MCF 10A (cell line): ENCODE results near the gene STC2. TPM values are rescaled to one million over a fixed set of nuclear protein-coding genes. Genes with fewer than 3 reads are reported as not detected.
A peak's percentile ranks its signal among the peaks of the same experiment; 100 is the strongest.
"Not testable (repeated sequence)": the region's sequence is repeated elsewhere in the genome, so short reads cannot be mapped to it uniquely, and the experiment has no call there.

Experiments
- Bru-seq: library from RNA; stranded (reverse); fragments of 400-500 nt; gene quantifications from one replicate; lab custom pipeline; 2021; lab: Mats Ljungman, UMichigan
- BruChase-seq, 2 experiments: library from RNA; stranded (reverse); fragments of 400-500 nt; gene quantifications; one replicate each; lab custom pipeline; 2021; lab: Mats Ljungman, UMichigan
- BruUV-seq: library from RNA; stranded (reverse); fragments of 400-500 nt; replicated peaks from 2 replicates; lab custom pipeline; 2021; lab: Mats Ljungman, UMichigan
- CTCF ChIA-PET: fragments of 300-600 bp; sonication (Branson Sonifier 250); formaldehyde crosslinking; extraction: SDS; loops from one replicate; lab custom pipeline; 2021; ENCODE audit warnings: antibody characterized with exemption, inconsistent platforms; lab: Yijun Ruan, JAX
- POLR2A ChIA-PET: fragments of 300-600, 350-650 bp; sonication (Branson Sonifier 250); formaldehyde crosslinking; extraction: SDS; loops from one replicate; lab custom pipeline; 2020; ENCODE audit warnings: antibody characterized with exemption, inconsistent platforms; lab: Yijun Ruan, JAX
- DNase-seq: peaks from one replicate; pipeline ENCODE4 v3.0.0-alpha.2; 2018; ENCODE audit not compliant: unreplicated experiment
- H3K27ac Mint-ChIP-seq: one replicate; pipeline ENCODE4 v1.8.0; 2022; ENCODE audit warnings: mild to moderate bottlenecking, low read depth, mixed read lengths; ENCODE audit not compliant: unreplicated experiment
- H3K27me3 Mint-ChIP-seq: one replicate; pipeline ENCODE4 v1.8.0; 2022; ENCODE audit warnings: mixed read lengths; ENCODE audit not compliant: insufficient read depth, unreplicated experiment
- H3K36me3 Mint-ChIP-seq: one replicate; pipeline ENCODE4 v1.8.0; 2022; ENCODE audit warnings: mild to moderate bottlenecking, moderate library complexity, mixed read lengths; ENCODE audit not compliant: insufficient read depth, unreplicated experiment
- H3K4me1 Mint-ChIP-seq: one replicate; pipeline ENCODE4 v1.8.0; 2022; ENCODE audit warnings: mixed read lengths; ENCODE audit not compliant: insufficient read depth, unreplicated experiment
- H3K4me3 Mint-ChIP-seq: one replicate; pipeline ENCODE4 v1.8.0; 2022; ENCODE audit warnings: mild to moderate bottlenecking, moderate library complexity, mixed read lengths; ENCODE audit not compliant: unreplicated experiment
- H3K9me3 Mint-ChIP-seq: one replicate; pipeline ENCODE4 v1.8.0; 2022; ENCODE audit warnings: mixed read lengths; ENCODE audit not compliant: unreplicated experiment
- intact Hi-C: fragments of 100-400 bp; cut with micrococcal nuclease; formaldehyde crosslinking; loops from 2 replicates; pipeline ENCODE4 v1.14.1; 2022
- long read RNA-seq: library from polyadenylated mRNA; stranded (forward); transcript quantifications from one replicate; pipeline ENCODE4 v2.0.0, GENCODE V29; 2022
- total RNA-seq: library from RNA; stranded (reverse); gene quantifications from 2 replicates; pipeline ENCODE4 v1.2.3, GENCODE V29; 2022
- TF ChIP-seq, protein P1 (sequence below): fragments of 200-600 bp; IDR thresholded peaks from one replicate; pipeline ENCODE4 v1.8.0; 2022; ENCODE audit warnings: antibody characterized with exemption, mild to moderate bottlenecking; ENCODE audit not compliant: unreplicated experiment

Gene STC2, protein sequence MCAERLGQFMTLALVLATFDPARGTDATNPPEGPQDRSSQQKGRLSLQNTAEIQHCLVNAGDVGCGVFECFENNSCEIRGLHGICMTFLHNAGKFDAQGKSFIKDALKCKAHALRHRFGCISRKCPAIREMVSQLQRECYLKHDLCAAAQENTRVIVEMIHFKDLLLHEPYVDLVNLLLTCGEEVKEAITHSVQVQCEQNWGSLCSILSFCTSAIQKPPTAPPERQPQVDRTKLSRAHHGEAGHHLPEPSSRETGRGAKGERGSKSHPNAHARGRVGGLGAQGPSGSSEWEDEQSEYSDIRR
- 316 and 414 TPM in 2 replicates for total RNA-seq
- percentile 99 among the genes with signal in this experiment for Bru-seq, nascent RNA
- percentile 97 among the genes with signal in this experiment for BruChase-seq, experiment 1, labeled RNA remaining after a 6-hour chase
- BruChase-seq, experiment 2, labeled RNA remaining after a 2-hour chase: percentile 100 among the genes with signal in this experiment
- long read RNA-seq, full-length matches to known transcripts: 753 of 908 reads
- long read RNA-seq, partial matches to known transcripts: 11 of 908 reads
- long read RNA-seq, other reads (novel, unspliced or antisense): 144 of 908 reads

DNA sequence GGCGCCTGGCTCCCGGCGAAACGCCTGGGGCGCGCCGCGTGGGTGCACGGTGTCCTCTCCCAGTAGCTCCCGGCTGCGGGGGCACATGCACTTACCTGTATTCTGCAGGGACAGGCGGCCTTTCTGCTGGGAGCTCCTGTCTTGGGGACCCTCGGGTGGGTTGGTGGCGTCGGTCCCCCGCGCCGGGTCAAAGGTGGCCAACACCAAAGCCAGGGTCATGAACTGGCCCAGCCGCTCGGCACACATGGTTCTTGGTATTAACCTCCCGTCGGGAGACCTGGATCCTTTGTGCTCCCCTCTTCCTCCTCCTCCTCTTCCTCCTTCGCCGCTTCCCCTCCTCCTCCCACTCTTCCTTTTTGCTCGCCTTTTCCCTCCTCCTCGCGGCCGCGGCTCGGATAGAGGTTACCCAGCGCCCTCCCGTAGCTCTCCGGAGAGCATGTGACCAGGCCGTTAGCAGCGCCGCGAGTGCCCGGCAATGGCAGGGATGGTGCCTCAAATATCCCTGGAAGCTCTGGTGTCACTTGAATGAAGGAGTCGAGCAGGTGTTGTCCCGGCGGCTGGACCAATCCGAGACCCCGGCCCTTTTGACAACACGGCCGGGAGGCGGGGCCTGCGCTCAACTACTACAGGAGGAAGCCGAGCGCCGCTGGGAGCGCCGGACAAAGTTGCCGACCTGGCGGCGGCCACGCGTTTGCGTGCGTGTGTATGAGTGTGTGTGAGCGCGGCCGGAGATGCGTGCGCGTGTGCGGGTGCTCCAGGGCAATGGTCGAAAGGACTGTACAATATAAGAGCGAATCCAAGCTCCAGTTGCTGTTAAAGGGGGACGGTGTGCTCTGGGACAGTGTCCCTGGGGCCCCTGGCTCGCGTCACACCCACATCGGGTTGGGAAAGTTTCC, at the start of gene STC2:
Gene STC2 (minus strand): TSS at position 467 of the 896 bp plus-strand sequence. CDS start 221 bp downstream, at position 246.
- intact Hi-C loops: loop anchor here (1.0 to 10.0 kb wide), 7 partner anchors 34 to 437 kb away; partner anchors contain the start of genes BOD1 and CREBRF
- Mint-ChIP-seq H3K27ac (peak within 1 kb of the TSS; percentile 83), H3K4me1 (peaks cover 56% of the 10 kb centered on the region), H3K27me3 (no peaks in the 10 kb centered on the region), H3K9me3 (no peaks in the 10 kb centered on the region), H3K4me3 (peak within 1 kb of the TSS; percentile 94), H3K36me3 (peaks cover 35% of the 10 kb centered on the region)
- DNase-seq: peak; percentile 99
- ChIA-PET POLR2A (interaction anchor here (0.6 to 8.7 kb wide), 41 partner anchors 9 to 915 kb away, joined by 3 to 164 read pairs (median 4); partner anchors contain the start of genes ATP6V0E1, BNIP1 and BOD1), CTCF (interaction anchor here (0.6 to 10.0 kb wide), 20 partner anchors 8 to 621 kb away, joined by 3 to 251 read pairs (median 3); partner anchors contain the start of gene ATP6V0E1)
- TF ChIP-seq, protein P1, sequence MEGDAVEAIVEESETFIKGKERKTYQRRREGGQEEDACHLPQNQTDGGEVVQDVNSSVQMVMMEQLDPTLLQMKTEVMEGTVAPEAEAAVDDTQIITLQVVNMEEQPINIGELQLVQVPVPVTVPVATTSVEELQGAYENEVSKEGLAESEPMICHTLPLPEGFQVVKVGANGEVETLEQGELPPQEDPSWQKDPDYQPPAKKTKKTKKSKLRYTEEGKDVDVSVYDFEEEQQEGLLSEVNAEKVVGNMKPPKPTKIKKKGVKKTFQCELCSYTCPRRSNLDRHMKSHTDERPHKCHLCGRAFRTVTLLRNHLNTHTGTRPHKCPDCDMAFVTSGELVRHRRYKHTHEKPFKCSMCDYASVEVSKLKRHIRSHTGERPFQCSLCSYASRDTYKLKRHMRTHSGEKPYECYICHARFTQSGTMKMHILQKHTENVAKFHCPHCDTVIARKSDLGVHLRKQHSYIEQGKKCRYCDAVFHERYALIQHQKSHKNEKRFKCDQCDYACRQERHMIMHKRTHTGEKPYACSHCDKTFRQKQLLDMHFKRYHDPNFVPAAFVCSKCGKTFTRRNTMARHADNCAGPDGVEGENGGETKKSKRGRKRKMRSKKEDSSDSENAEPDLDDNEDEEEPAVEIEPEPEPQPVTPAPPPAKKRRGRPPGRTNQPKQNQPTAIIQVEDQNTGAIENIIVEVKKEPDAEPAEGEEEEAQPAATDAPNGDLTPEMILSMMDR: no peak
- BruUV-seq: TSS peak; percentile 38

DNA sequence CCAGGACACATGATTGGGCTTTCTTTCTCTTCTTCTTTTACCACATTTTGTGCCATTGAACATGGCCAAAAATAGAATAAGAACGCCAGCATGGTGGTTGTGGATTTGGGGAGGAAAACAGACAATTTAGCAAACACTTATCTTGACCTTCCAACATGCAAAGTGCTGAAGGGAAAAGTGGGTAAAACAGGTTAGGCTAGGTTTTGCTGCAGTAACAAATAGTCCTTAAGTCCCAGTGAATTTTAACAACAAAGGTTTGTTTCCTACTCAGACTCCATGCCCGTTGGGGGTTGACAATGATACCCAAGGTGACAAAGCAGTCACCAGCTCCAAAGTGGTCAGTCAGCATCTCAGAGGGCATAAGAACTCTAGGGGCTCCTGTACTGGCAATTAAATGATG, 43.2 kb upstream of the STC2 start:
- no TSS peak for BruUV-seq
- Mint-ChIP-seq H3K4me3 (no peak overlapping the region), H3K4me1 (no peaks in the 10 kb centered on the region), H3K9me3 (peaks cover under 1% of the 10 kb centered on the region), H3K27me3 (no peaks in the 10 kb centered on the region), H3K27ac (no peak overlapping the region), H3K36me3 (no peaks in the 10 kb centered on the region)
- TF ChIP-seq, protein P1: no peak
- POLR2A ChIA-PET: interaction anchor here (1.6 kb wide), 1 partner anchor 10 kb away, joined by 3 read pairs; no protein-coding TSS in a partner anchor
- CTCF ChIA-PET: no interaction called here
- no peak for DNase-seq
- intact Hi-C loops: no loop called here

DNA sequence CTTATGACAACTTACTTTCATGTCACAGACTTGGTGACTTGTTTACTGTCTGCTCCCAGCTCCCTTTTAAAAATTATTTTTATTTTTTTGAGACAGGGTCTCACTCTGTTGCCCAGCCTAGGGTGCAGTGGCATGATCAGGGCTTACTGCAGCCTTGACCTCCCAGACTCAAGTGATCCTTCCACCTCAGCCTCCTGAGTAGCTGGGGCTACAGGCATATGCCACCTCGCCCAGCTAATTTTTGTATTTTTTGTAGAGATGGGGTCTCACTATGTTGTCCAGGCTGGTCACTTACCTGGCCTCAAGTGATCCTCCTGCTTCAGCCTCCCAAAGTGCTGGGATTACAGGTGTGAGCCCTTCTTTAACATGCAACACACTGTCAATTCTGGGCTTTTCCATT, 35.2 kb upstream of the STC2 start:
- H3K4me1 Mint-ChIP-seq, H3K36me3 Mint-ChIP-seq, BruUV-seq, H3K27me3 Mint-ChIP-seq, H3K4me3 Mint-ChIP-seq, DNase-seq, H3K27ac Mint-ChIP-seq, intact Hi-C loops, H3K9me3 Mint-ChIP-seq: not testable (repeated sequence)
- CTCF ChIA-PET: interaction anchor here (0.6 to 1.2 kb wide), 2 partner anchors 682 to 1474 kb away, joined by 3 to 4 read pairs; partner anchors contain the start of gene NSG2
- POLR2A ChIA-PET: interaction anchor here (0.8 kb wide), 1 partner anchor 241 kb away, joined by 3 read pairs; no protein-coding TSS in a partner anchor

DNA sequence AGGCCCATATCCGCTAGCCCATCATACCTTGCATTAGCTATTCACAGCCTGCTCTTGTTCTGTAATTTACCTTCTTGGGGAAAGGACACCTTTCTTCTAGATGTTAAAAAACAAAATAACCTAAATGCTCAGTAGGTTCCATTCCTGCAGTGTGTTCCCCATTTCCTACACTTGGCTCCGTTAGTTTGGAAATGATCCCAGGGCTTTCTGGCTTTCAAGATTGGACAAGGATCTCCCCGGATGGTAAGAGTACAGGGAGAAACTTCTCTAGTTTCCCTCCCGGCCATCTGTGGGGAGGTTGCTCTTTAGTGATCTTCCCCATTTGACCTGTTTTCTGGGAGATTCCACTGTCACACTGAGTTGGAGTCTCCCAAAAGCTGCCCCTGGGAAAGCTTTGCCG, 27.3 kb upstream of the STC2 start:
- Mint-ChIP-seq H3K27me3 (no peaks in the 10 kb centered on the region), H3K4me1 (peaks cover 7% of the 10 kb centered on the region), H3K27ac (no peak overlapping the region), H3K36me3 (no peaks in the 10 kb centered on the region), H3K9me3 (no peaks in the 10 kb centered on the region), H3K4me3 (no peak overlapping the region)
- no TSS peak for BruUV-seq
- intact Hi-C loops: no loop called here
- no peak for DNase-seq
- CTCF ChIA-PET: interaction anchor here (0.6 kb wide), 2 partner anchors 25 to 78 kb away, joined by 3 read pairs; no protein-coding TSS in a partner anchor
- TF ChIP-seq, protein P1: no peak
- POLR2A ChIA-PET: interaction anchor here (0.9 kb wide), 1 partner anchor 719 kb away, joined by 3 read pairs; no protein-coding TSS in a partner anchor
